ENCODE measurements around the gene MAP4.

DNA sequence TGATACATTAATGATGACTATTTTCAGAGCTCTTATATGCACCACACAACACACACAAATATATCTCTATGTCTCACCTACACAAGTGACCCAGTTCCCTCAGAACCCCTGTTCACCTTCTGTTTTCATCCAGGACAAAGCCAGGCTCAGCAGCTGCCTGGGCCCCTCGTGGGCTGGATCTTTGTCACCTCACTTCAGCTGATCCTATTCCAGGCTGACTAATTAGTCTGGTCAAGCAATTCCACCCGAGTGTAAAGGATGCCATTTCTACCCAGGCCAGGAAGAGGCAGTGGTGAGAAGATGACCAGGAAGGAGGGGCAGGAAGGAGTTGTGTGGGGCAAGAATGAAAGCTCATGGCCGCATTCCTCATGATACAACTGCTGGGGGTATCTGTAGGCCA is 151.0 kb downstream of the MAP4 start:
- TF ChIP-seq SMC3 (IDR thresholded peaks at IDR 0.05; ENCODE audit: low read length) (no peak), ZNF713 (CRISPR knock-in tag; IDR thresholded peaks at IDR 0.05) (no peak)
- TF ChIP-seq, protein P1, sequence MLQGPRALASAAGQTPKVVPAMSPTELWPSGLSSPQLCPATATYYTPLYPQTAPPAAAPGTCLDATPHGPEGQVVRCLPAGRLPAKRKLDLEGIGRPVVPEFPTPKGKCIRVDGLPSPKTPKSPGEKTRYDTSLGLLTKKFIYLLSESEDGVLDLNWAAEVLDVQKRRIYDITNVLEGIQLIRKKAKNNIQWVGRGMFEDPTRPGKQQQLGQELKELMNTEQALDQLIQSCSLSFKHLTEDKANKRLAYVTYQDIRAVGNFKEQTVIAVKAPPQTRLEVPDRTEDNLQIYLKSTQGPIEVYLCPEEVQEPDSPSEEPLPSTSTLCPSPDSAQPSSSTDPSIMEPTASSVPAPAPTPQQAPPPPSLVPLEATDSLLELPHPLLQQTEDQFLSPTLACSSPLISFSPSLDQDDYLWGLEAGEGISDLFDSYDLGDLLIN (CRISPR knock-in tag; IDR thresholded peaks at IDR 0.05; ENCODE audit: borderline replicate concordance): no peak
